ENCODE results near the gene IFITM2.

- TF ChIP-seq POLR2A (IDR thresholded peaks at IDR 0.05; ENCODE audit: low read depth, low read length) (no peak; the same call in 1 of the 2 replicates), CTCF (conservative IDR thresholded peaks at IDR 0.05; ENCODE audit: low read depth, low read length) (no peak), FOS (IDR thresholded peaks at IDR 0.05; ENCODE audit: low read depth, low read length) (no peak), RFX5 (IDR thresholded peaks at IDR 0.05; ENCODE audit: low read depth, low read length) (no peak), CHD1 (IDR thresholded peaks at IDR 0.05; ENCODE audit: low read depth, low read length) (no peak), MAZ (IDR thresholded peaks at IDR 0.05; ENCODE audit: borderline replicate concordance, low read depth, low read length) (no peak), BHLHE40 (IDR thresholded peaks at IDR 0.05; ENCODE audit: low read depth, low read length) (no peak)
Observed at GRCh38 chr11:313787-314553, 6.4 kb downstream of the IFITM2 start, which contains the start of gene IFITM1.

Measured in IMR-90 (cell line).